Amygdala (tissue), 56 donors: ENCODE results near the gene LRCH3.

Source experiments
- DNase-seq, 56 donors: peaks; one replicate each; lab custom pipeline; 2025; lab: John Stamatoyannopoulos, UW

LRCH3 gene

GRCh38 chr3:197791113-197791891 lies at the start of gene LRCH3:
LRCH3 (plus strand) TSS chr3:197791254; CDS start chr3:197791279, 25 bp downstream.
- peak in 55 of 56 donors; percentile 17 to 91 (median 75) for DNase-seq

- DNase-seq, result no peak
Measured at GRCh38 chr3:197742787-197743186, 48.3 kb upstream of the LRCH3 start.

- no peak for DNase-seq
Measured at GRCh38 chr3:197746209-197746608, 44.8 kb upstream of the LRCH3 start.

- DNase-seq, result peak in 3 of 56 donors; percentile 4 to 22 (median 4)
Measured at GRCh38 chr3:197746801-197747237, 44.2 kb upstream of the LRCH3 start.

- DNase-seq, result no peak
Measured at GRCh38 chr3:197748597-197749314, 42.3 kb upstream of the LRCH3 start.

GRCh38 chr3:197749315-197749600 lies 41.8 kb upstream of the LRCH3 start:
- DNase-seq, result peak in 15 of 56 donors; percentile 56 to 89 (median 74)

GRCh38 chr3:197749601-197750395 lies 41.3 kb upstream of the LRCH3 start, which contains the start of gene FYTTD1:
FYTTD1 (plus strand) TSS chr3:197749883; CDS start chr3:197749972, 89 bp downstream.
- peak; percentile 61 to 95 (median 86) for DNase-seq

GRCh38 chr3:197750396-197750831 lies 40.6 kb upstream of the LRCH3 start:
- DNase-seq, result peak in 40 of 56 donors; percentile 12 to 71 (median 42)

GRCh38 chr3:197750858-197751737 lies 40.0 kb upstream of the LRCH3 start:
- peak in 27 of 56 donors; percentile 2 to 47 (median 24) for DNase-seq

- DNase-seq, result no peak
Measured at GRCh38 chr3:197752107-197752506, 38.9 kb upstream of the LRCH3 start.

GRCh38 chr3:197753263-197753662 lies 37.8 kb upstream of the LRCH3 start:
- DNase-seq, result no peak

GRCh38 chr3:197756704-197757103 lies 34.4 kb upstream of the LRCH3 start:
- no peak for DNase-seq

GRCh38 chr3:197758512-197758911 lies 32.5 kb upstream of the LRCH3 start:
- DNase-seq, result no peak

GRCh38 chr3:197761784-197762183 lies 29.3 kb upstream of the LRCH3 start:
- no peak for DNase-seq

GRCh38 chr3:197775317-197775716 lies 15.7 kb upstream of the LRCH3 start:
- DNase-seq, result no peak

- DNase-seq, result no peak
Measured at GRCh38 chr3:197782230-197782629, 8.8 kb upstream of the LRCH3 start.

- no peak for DNase-seq
Measured at GRCh38 chr3:197784019-197784585, 7.0 kb upstream of the LRCH3 start.

GRCh38 chr3:197787412-197787811 lies 3.6 kb upstream of the LRCH3 start:
- DNase-seq, result no peak

GRCh38 chr3:197789309-197789708 lies 1.7 kb upstream of the LRCH3 start:
- DNase-seq, result no peak
